ENCODE data around the gene CDCA8.

Gene CDCA8

GRCh38 chr1:37718181-37718900 is 26.0 kb downstream of the CDCA8 start:
- H3K9me2 ChIP-seq (replicated peaks; ENCODE audit: insufficient read depth, low read length) = no peaks in the 10 kb centered on the region
- H3K9me3 ChIP-seq (ENCODE audit: insufficient read depth, low read length) = no peaks in the 10 kb centered on the region
- H3F3A ChIP-seq (ENCODE audit: insufficient read depth) = no peaks in the 10 kb centered on the region
- no peaks in the 10 kb centered on the region for H3K36me3 ChIP-seq (ENCODE audit: low read length)
- no peak overlapping the region for H3K4me3 ChIP-seq (ENCODE audit: insufficient read depth, low read length, poor library complexity, severe bottlenecking)
- no peaks in the 10 kb centered on the region for H3K27me3 ChIP-seq (ENCODE audit: low read length)
- H3K79me2 ChIP-seq (ENCODE audit: insufficient read depth, low read length) = no peaks in the 10 kb centered on the region
- no peak overlapping the region for H2AFZ ChIP-seq (ENCODE audit: low read depth, low read length, severe bottlenecking)
- H3K27ac ChIP-seq (ENCODE audit: low read depth, low read length) = no peak overlapping the region
- TF ChIP-seq, protein P1, sequence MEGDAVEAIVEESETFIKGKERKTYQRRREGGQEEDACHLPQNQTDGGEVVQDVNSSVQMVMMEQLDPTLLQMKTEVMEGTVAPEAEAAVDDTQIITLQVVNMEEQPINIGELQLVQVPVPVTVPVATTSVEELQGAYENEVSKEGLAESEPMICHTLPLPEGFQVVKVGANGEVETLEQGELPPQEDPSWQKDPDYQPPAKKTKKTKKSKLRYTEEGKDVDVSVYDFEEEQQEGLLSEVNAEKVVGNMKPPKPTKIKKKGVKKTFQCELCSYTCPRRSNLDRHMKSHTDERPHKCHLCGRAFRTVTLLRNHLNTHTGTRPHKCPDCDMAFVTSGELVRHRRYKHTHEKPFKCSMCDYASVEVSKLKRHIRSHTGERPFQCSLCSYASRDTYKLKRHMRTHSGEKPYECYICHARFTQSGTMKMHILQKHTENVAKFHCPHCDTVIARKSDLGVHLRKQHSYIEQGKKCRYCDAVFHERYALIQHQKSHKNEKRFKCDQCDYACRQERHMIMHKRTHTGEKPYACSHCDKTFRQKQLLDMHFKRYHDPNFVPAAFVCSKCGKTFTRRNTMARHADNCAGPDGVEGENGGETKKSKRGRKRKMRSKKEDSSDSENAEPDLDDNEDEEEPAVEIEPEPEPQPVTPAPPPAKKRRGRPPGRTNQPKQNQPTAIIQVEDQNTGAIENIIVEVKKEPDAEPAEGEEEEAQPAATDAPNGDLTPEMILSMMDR (IDR thresholded peaks at IDR 0.05; ENCODE audit: insufficient read depth, low read length, poor library complexity, severe bottlenecking) = no peak
- no peak for TF ChIP-seq EZH2phosphoT487 (conservative IDR thresholded peaks at IDR 0.05; ENCODE audit: low read length)
- no peaks in the 10 kb centered on the region for H4K20me1 ChIP-seq (ENCODE audit: low read depth, low read length)
- H3K9ac ChIP-seq (ENCODE audit: low read length) = no peak overlapping the region
- no peak overlapping the region for H3K4me2 ChIP-seq (ENCODE audit: low read depth, low read length, poor library complexity, severe bottlenecking)

DNA sequence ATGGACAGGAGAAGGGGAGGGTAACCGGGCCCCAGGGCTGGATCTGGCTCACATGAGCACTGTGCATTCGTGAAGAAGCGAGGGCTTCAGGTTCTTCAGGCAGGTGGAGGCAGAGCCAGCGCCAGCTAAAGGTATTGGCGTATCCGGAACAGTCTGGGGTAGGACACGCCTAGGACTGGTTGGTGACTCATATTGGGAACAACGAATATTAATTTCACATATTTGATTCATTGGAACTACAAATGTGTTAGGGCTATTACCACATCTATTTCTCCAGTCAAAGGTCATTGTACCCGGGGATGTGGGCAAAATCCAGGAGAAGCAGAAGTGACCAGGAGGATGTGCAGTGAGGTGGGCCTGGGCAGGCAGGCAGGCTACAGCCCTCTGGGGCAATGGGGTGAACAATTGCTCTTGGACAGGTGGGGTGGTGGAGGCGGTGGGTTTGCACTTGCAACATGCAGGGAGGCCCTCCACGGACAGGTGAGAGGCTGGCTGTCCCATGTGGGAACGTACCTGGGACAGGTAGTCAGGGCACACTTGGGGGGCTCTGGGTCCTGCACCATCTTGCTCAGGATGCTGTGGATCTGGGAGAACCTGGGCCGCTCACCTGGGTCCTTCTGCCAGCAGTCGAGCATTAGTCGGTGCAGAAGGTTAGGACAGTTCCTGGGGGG is 26.7 kb downstream of the CDCA8 start:
- no peaks in the 10 kb centered on the region for H4K20me1 ChIP-seq (ENCODE audit: low read depth, low read length)
- no peaks in the 10 kb centered on the region for H3K79me2 ChIP-seq (ENCODE audit: insufficient read depth, low read length)
- no peak overlapping the region for H2AFZ ChIP-seq (ENCODE audit: low read depth, low read length, severe bottlenecking)
- H3K36me3 ChIP-seq (ENCODE audit: low read length) = no peaks in the 10 kb centered on the region
- no peaks in the 10 kb centered on the region for H3K27me3 ChIP-seq (ENCODE audit: low read length)
- H3K9me2 ChIP-seq (replicated peaks; ENCODE audit: insufficient read depth, low read length) = no peaks in the 10 kb centered on the region
- no peaks in the 10 kb centered on the region for H3F3A ChIP-seq (ENCODE audit: insufficient read depth)
- H3K27ac ChIP-seq (ENCODE audit: low read depth, low read length) = no peak overlapping the region
- no peaks in the 10 kb centered on the region for H3K9me3 ChIP-seq (ENCODE audit: insufficient read depth, low read length)
- TF ChIP-seq, protein P1 (IDR thresholded peaks at IDR 0.05; ENCODE audit: insufficient read depth, low read length, poor library complexity, severe bottlenecking) = no peak
- TF ChIP-seq EZH2phosphoT487 (conservative IDR thresholded peaks at IDR 0.05; ENCODE audit: low read length) = no peak
- no peak overlapping the region for H3K4me3 ChIP-seq (ENCODE audit: insufficient read depth, low read length, poor library complexity, severe bottlenecking)
- no peak overlapping the region for H3K4me2 ChIP-seq (ENCODE audit: low read depth, low read length, poor library complexity, severe bottlenecking)
- no peak overlapping the region for H3K9ac ChIP-seq (ENCODE audit: low read length)

GRCh38 chr1:37719572-37720195 is 27.4 kb downstream of the CDCA8 start:
- TF ChIP-seq, protein P1 (IDR thresholded peaks at IDR 0.05; ENCODE audit: insufficient read depth, low read length, poor library complexity, severe bottlenecking) = no peak
- TF ChIP-seq EZH2phosphoT487 (conservative IDR thresholded peaks at IDR 0.05; ENCODE audit: low read length) = no peak
- no peak overlapping the region for H3K4me2 ChIP-seq (ENCODE audit: low read depth, low read length, poor library complexity, severe bottlenecking)
- no peaks in the 10 kb centered on the region for H4K20me1 ChIP-seq (ENCODE audit: low read depth, low read length)
- no peaks in the 10 kb centered on the region for H3K36me3 ChIP-seq (ENCODE audit: low read length)
- no peaks in the 10 kb centered on the region for H3K9me3 ChIP-seq (ENCODE audit: insufficient read depth, low read length)
- H2AFZ ChIP-seq (ENCODE audit: low read depth, low read length, severe bottlenecking) = no peak overlapping the region
- H3K4me3 ChIP-seq (ENCODE audit: insufficient read depth, low read length, poor library complexity, severe bottlenecking) = no peak overlapping the region
- no peak overlapping the region for H3K27ac ChIP-seq (ENCODE audit: low read depth, low read length)
- H3K9ac ChIP-seq (ENCODE audit: low read length) = no peak overlapping the region
- no peaks in the 10 kb centered on the region for H3F3A ChIP-seq (ENCODE audit: insufficient read depth)
- no peaks in the 10 kb centered on the region for H3K27me3 ChIP-seq (ENCODE audit: low read length)
- no peaks in the 10 kb centered on the region for H3K9me2 ChIP-seq (replicated peaks; ENCODE audit: insufficient read depth, low read length)
- H3K79me2 ChIP-seq (ENCODE audit: insufficient read depth, low read length) = no peaks in the 10 kb centered on the region
